ENCODE data around the gene KLHL42.
A peak's percentile ranks its signal among the peaks of the same experiment; 100 is the strongest.

Gene KLHL42

DNA sequence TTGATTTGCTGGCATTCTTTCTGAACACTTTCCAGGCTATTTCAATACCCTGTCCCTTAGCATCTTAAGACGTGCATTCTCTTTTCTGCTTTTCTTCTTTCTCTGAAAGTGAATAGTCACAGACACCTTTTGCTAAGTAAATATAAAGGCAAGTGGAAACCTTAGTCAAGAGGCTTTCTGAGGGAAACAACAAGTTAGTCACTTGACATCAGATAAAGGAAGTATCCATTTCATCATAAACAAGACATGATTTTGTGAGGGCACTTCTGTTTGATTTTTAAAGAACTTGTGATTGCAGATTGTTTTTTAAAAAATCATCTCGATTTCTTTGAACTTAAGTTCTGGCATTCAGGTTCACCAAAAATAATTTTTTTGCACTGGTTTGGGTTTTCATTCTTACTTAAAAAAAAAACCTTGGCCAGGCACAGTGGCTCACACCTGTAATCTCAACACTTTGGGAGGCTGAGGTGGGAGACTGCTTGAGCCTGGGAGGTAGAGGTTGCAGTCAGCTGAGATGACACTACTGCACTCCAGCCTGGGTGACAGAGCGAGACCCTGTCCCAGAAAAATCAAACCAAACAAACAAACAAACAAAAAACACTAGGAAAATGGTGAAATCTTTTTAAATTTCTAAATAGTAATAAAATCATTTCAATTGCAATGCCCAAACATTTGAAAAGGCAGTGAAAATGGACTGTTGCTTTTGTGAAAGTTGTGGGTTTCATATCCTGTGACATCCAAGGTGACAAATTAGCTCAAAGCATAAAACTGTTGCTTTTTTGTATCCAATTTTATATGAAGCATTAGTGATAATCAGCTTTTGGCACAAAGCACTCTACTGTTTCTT lies 8.3 kb upstream of the KLHL42 start:
- H3K27me3 Mint-ChIP-seq = peaks cover 1% of the 10 kb centered on the region
- H3K4me1 Mint-ChIP-seq (ENCODE audit: low read depth) = peaks cover 2% of the 10 kb centered on the region
- no peaks in the 10 kb centered on the region for H3K36me3 Mint-ChIP-seq
- no peak overlapping the region for H3K27ac Mint-ChIP-seq
- H3K9me3 Mint-ChIP-seq (ENCODE audit: low read depth) = no peaks in the 10 kb centered on the region
- H3K4me3 Mint-ChIP-seq = no peak overlapping the region

DNA sequence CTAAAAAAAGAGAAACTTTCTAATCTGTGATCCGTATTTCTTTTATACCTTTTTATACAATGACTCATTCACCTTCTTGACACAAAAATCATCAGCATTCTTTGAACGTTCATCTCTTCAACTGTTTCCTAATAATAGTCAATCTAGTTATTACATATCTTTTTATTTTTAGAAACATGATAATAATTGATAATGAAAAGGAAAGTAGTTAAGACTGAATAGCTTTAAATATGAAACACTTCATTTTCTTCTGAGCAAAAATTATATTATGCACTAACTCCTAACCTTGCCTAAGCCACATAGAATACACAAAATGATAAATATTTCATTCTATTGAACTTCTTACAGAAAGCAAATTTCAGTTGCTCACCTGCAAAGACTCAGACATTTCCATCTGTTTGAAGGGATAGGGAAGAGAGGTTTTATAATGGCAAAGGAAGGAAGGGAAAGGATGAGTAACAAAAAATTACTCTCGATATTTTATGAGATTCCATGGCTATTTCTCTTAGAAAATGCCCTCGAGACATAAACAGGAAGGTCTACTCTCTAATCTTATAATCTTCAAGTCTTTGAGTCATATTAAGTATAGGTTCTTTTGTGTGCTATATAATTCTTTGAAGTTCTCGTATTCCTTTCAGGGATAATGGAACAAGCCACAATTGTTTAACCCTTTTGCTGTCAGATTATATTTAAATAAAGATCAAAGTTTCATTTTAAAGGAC lies 7.5 kb upstream of the KLHL42 start:
- Mint-ChIP-seq H3K4me3 (no peak overlapping the region), H3K4me1 (ENCODE audit: low read depth) (peaks cover 2% of the 10 kb centered on the region), H3K36me3 (no peaks in the 10 kb centered on the region), H3K9me3 (ENCODE audit: low read depth) (no peaks in the 10 kb centered on the region), H3K27ac (no peak overlapping the region), H3K27me3 (peaks cover 1% of the 10 kb centered on the region)

DNA sequence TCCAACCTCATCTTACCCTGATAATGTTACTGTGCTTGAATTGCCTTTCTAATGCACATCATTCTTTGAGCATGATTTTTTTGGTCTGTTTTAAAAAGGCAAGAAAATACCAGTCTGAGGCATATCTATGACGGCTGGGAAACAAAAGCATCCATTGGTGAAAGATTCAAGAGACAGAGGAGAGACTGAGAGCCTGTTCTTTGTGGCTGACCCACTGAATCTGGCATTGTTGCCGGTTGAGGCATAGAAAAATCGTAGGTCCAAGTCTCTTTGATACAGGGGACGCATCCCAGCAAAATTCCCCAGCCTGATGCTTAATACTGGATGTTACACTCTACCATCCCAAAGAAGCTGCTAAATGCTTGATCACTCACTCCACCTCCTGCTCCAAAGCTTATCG lies 2.9 kb upstream of the KLHL42 start:
- Mint-ChIP-seq H3K9me3 (ENCODE audit: low read depth) (no peaks in the 10 kb centered on the region), H3K27me3 (peaks cover 1% of the 10 kb centered on the region), H3K27ac (no peak overlapping the region), H3K4me3 (no peak overlapping the region), H3K36me3 (peaks cover 4% of the 10 kb centered on the region), H3K4me1 (ENCODE audit: low read depth) (peaks cover 18% of the 10 kb centered on the region)

DNA sequence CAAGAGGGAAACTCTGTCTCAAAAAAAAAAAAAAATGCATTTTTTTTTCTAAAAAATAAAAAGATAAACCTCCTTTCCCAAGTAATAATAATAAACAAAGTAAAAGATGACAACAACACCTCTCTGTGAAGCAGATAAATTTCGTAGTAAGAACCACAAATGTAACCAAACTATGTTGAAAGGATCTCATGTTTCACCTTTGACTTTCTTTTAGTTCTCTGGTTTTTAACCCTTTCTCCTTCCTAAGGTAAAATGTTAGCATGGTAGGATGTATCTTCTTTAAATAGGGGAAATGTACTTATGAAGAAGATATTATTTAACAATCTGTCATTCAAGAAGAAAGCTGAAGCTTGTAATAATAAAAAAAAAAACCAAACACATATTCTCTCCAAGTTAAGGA lies 1.8 kb upstream of the KLHL42 start:
- H3K4me3 Mint-ChIP-seq = peak overlapping the region; percentile 66
- peaks cover 1% of the 10 kb centered on the region for H3K27me3 Mint-ChIP-seq
- H3K4me1 Mint-ChIP-seq (ENCODE audit: low read depth) = peaks cover 27% of the 10 kb centered on the region
- no peak overlapping the region for H3K27ac Mint-ChIP-seq
- peaks cover 10% of the 10 kb centered on the region for H3K36me3 Mint-ChIP-seq
- no peaks in the 10 kb centered on the region for H3K9me3 Mint-ChIP-seq (ENCODE audit: low read depth)

DNA sequence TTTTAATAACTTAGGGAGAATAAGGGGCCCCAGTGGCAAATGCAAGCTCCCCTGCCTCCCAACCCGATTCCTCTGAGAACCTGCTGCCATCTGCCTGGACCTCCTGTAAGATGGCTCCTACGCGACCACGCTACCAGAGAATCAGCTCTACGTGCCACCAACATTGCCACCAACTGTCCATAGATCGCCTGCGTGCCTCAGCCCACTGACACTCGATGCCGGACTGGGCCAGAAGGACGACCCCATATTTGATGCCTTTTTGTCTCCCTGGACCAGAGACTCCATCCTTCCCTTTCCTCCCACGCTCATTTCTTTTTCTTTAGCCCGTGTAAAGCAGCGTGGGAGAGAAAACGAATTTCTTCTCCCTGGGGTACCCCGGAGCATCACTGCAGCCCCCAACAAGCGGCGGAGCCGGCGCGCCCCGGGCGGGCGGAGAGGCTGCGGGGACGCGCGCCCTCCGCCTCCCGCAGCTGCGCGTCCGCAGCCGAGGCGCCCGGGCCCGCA lies 565 bp upstream of the KLHL42 start:
- peaks cover 1% of the 10 kb centered on the region for H3K27me3 Mint-ChIP-seq
- peaks cover 12% of the 10 kb centered on the region for H3K36me3 Mint-ChIP-seq
- peak overlapping the region; percentile 91 for H3K4me3 Mint-ChIP-seq
- H3K4me1 Mint-ChIP-seq (ENCODE audit: low read depth) = peaks cover 30% of the 10 kb centered on the region
- H3K9me3 Mint-ChIP-seq (ENCODE audit: low read depth) = no peaks in the 10 kb centered on the region
- H3K27ac Mint-ChIP-seq = peak overlapping the region; percentile 91

DNA sequence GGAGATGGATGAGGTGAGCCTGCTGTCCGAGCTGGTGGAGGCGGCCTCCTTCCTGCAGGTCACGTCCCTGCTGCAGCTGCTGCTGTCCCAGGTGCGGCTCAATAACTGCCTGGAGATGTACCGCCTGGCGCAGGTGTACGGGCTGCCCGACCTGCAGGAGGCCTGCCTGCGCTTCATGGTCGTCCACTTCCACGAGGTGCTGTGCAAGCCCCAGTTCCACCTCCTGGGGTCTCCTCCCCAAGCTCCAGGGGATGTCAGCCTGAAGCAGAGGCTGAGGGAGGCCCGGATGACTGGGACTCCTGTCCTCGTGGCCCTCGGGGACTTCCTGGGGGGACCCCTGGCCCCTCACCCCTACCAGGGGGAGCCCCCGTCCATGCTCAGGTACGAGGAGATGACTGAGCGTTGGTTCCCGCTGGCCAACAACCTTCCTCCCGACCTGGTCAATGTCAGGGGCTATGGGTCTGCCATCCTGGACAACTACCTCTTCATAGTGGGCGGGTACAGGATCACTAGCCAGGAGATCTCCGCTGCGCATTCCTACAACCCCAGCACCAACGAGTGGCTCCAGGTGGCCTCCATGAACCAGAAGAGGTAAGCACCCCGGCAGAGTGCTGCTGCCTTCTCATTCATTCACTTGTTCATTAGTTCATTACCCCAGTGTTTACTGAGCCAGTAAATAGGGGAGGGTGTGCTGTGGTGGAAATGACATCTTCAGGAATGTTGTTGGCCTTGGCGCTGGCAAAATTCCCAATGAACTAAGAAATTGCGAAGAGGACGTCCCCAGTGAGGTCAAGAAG lies 777 bp downstream of the KLHL42 start:
- Mint-ChIP-seq H3K9me3 (ENCODE audit: low read depth) (no peaks in the 10 kb centered on the region), H3K4me1 (ENCODE audit: low read depth) (peaks cover 39% of the 10 kb centered on the region), H3K4me3 (peak overlapping the region; percentile 86), H3K36me3 (peaks cover 16% of the 10 kb centered on the region), H3K27me3 (no peaks in the 10 kb centered on the region), H3K27ac (peak overlapping the region; percentile 64)

DNA sequence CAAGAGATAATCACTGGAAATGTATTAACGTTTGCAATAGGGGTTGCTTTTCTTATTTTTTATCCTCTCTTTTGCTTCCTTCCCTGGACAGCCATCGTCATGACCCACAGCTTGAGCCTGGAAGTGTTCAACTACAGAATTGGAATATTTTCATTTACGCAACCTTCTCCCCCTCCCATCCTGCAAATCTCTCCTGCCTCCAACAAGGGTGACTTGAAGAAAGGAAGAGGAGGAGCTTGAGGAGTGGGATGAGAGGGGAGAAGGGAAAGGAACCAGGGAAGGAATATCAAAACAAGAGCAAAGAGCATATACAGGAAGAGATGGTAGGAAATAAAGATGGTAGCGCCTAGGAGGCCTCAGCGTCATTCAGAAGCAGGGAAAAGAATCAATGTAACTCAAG lies 1.6 kb downstream of the KLHL42 start:
- Mint-ChIP-seq H3K27me3 (no peaks in the 10 kb centered on the region), H3K27ac (peak overlapping the region; percentile 64), H3K4me3 (peak overlapping the region; percentile 86), H3K4me1 (ENCODE audit: low read depth) (peaks cover 45% of the 10 kb centered on the region), H3K36me3 (peaks cover 16% of the 10 kb centered on the region), H3K9me3 (ENCODE audit: low read depth) (no peaks in the 10 kb centered on the region)

DNA sequence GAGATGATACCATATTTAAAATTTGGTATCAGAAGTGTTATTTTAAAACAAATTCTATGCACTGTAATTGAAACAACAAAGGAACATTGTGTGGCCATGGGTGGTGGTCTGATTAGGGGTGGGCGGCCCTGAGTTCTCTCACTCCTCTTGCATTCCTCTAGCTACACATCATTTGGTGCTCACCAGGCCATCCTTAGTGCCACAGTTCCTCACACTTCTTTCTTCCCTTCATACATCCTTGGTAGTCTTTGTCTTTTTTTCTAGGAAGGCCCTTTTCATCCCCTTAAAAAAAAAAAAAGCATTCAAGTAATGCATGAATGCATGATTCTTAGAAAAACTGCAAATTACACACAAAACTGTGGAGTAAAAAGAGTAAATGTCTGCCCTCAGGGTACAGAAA lies 2.4 kb downstream of the KLHL42 start:
- H3K36me3 Mint-ChIP-seq = peaks cover 16% of the 10 kb centered on the region
- peaks cover 47% of the 10 kb centered on the region for H3K4me1 Mint-ChIP-seq (ENCODE audit: low read depth)
- no peaks in the 10 kb centered on the region for H3K27me3 Mint-ChIP-seq
- no peak overlapping the region for H3K27ac Mint-ChIP-seq
- H3K4me3 Mint-ChIP-seq = peak overlapping the region; percentile 86
- no peaks in the 10 kb centered on the region for H3K9me3 Mint-ChIP-seq (ENCODE audit: low read depth)

DNA sequence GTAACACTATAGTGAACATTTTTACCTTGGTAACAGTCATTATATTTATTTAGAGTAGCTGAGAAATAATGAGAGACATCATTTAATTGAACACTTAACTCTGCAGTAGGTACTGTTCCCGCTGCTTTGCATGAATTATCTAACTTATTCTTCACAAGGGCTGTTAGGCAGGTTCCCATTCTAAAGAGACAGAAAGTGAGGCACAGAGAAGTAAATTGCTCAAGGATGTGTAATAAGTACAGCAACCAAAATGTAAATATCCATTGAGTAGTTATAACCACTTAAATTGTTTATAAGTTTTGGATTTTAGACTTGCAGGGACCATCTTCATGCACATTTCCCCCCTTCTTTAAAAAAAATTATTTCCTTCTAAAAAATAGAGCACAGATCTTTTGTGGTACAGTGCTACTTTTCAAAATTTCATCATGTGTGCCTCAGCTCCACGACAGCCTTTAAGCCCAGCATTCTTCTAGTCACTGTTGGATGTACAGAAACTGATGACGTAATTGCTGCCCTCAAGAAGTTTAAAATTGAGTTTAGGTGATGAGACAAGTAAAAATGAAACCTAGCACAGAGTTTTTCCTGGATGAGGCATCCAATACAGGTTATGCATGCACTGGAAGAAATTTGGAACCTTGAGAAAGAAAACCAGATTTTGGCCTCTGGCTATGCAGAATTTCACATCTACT lies 6.0 kb downstream of the KLHL42 start:
- H3K9me3 Mint-ChIP-seq (ENCODE audit: low read depth) = no peaks in the 10 kb centered on the region
- no peaks in the 10 kb centered on the region for H3K27me3 Mint-ChIP-seq
- no peak overlapping the region for H3K4me3 Mint-ChIP-seq
- peaks cover 57% of the 10 kb centered on the region for H3K4me1 Mint-ChIP-seq (ENCODE audit: low read depth)
- H3K27ac Mint-ChIP-seq = no peak overlapping the region
- peaks cover 16% of the 10 kb centered on the region for H3K36me3 Mint-ChIP-seq

DNA sequence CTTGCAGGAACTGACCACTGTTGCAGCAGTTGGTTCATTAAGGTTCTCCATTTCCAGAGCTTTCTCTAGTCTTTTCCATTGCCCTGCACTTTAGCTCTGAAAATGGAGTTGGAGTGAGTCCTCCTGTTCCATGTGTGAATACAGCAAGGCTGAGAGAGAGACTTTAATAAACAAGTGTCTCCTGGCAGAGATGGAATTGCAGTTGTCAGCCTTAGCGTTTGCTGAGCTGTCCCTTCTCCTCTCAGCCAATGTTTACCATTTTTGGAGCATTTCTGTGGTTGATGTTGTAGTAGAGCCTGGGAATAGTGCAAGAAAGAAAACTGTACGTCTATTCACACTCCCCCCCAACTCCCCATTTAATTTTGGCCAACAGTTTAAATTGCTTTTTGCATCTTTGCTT lies 7.5 kb downstream of the KLHL42 start:
- no peaks in the 10 kb centered on the region for H3K27me3 Mint-ChIP-seq
- H3K9me3 Mint-ChIP-seq (ENCODE audit: low read depth) = no peaks in the 10 kb centered on the region
- peak overlapping the region; percentile 7 for H3K27ac Mint-ChIP-seq
- H3K4me3 Mint-ChIP-seq = no peak overlapping the region
- H3K4me1 Mint-ChIP-seq (ENCODE audit: low read depth) = peaks cover 41% of the 10 kb centered on the region
- peaks cover 12% of the 10 kb centered on the region for H3K36me3 Mint-ChIP-seq

DNA sequence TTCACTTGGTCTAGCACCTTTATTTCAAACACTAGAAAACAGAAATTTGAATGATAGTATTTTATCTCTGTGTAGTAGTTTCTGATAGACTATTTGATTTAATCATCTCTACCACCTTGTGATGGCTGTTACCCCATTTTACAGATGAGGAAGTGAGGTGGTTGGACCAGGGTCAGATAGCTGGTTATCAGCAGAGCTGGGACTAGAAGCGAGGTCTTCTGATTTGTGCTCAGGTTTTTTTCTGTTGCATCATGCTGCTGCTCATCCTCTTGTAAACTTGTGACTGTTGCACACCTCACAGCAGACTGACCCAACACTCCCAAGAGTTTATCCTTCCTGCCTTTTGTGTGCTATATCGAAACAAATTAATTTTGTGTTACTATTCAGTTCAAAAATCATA lies 10.1 kb downstream of the KLHL42 start:
- Mint-ChIP-seq H3K4me3 (no peak overlapping the region), H3K4me1 (ENCODE audit: low read depth) (peaks cover 32% of the 10 kb centered on the region), H3K36me3 (peaks cover 7% of the 10 kb centered on the region), H3K9me3 (ENCODE audit: low read depth) (no peaks in the 10 kb centered on the region), H3K27ac (no peak overlapping the region), H3K27me3 (no peaks in the 10 kb centered on the region)

DNA sequence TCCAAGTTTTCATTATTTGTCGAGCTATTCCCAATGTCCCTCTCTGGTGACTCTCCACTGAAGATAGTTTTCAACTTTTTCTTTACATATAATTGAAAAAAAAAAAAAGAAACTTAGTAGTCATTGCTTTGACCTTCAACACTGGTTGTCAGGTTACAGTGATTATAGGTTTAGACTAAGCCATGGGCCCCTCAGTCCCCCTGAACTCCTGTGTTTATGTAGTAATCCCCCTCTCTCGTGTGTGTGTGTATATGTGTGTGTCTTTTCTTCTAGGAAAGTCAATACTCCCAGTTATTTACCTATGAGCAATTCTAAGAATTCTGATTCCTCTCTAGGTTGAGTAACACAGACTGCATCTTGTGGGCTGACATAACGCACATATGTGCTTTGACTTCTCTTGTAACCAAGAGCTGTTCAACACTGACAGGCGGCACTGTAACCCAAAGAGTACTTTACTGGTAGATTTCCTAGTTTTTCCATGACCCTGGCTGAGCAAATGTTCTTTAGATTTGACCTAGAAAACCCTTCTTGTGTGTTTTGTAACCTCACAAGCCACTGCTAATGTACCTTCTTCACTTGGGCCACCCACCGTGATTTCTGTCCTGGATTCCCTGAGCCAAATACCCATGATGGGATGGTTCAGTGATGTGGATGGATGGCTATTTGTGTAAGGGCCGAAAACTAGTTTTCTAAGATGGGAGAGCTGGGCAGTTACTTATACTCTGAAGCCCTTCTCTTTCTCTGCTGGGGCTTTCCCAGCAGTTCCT lies 15.0 kb downstream of the KLHL42 start:
- Mint-ChIP-seq H3K4me1 (ENCODE audit: low read depth) (peaks cover 9% of the 10 kb centered on the region), H3K36me3 (peaks cover 23% of the 10 kb centered on the region), H3K9me3 (ENCODE audit: low read depth) (no peaks in the 10 kb centered on the region), H3K27me3 (no peaks in the 10 kb centered on the region), H3K27ac (peak overlapping the region; percentile 42), H3K4me3 (no peak overlapping the region)

DNA sequence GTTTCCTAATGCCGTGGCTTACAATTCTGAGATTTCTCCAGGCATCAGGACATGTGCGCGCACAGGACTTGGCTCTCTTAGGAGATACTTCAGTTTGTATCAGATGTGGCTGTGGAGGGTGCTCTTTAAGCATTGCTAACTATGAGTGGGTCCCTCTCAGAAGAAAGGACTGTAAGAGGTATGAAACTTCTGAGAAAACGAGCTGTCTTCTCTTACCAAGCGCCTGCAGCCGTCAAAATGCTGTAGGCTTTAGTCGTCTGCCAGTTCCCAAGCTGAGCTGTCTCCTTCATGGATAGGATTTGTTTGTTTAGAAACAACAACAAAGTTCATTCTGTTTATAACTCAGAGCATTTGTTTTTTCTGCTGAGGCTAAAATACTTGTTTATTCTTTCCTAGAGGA lies 16.1 kb downstream of the KLHL42 start:
- H3K36me3 Mint-ChIP-seq = peaks cover 23% of the 10 kb centered on the region
- no peak overlapping the region for H3K27ac Mint-ChIP-seq

More for the DNA sequence above, 16.1 kb downstream of the KLHL42 start:
- no peaks in the 10 kb centered on the region for H3K9me3 Mint-ChIP-seq (ENCODE audit: low read depth)
- H3K4me1 Mint-ChIP-seq (ENCODE audit: low read depth) = peaks cover 18% of the 10 kb centered on the region
- H3K27me3 Mint-ChIP-seq = no peaks in the 10 kb centered on the region
- no peak overlapping the region for H3K4me3 Mint-ChIP-seq

Measured in activated naive CD8-positive, alpha-beta T cell (primary cell).